ENCODE data around the gene HAS3. TPM values are rescaled to one million over a fixed set of nuclear protein-coding genes. Genes with fewer than 3 reads are reported as not detected.

Gene HAS3, protein sequence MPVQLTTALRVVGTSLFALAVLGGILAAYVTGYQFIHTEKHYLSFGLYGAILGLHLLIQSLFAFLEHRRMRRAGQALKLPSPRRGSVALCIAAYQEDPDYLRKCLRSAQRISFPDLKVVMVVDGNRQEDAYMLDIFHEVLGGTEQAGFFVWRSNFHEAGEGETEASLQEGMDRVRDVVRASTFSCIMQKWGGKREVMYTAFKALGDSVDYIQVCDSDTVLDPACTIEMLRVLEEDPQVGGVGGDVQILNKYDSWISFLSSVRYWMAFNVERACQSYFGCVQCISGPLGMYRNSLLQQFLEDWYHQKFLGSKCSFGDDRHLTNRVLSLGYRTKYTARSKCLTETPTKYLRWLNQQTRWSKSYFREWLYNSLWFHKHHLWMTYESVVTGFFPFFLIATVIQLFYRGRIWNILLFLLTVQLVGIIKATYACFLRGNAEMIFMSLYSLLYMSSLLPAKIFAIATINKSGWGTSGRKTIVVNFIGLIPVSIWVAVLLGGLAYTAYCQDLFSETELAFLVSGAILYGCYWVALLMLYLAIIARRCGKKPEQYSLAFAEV
- total RNA-seq (2014; rRNA removed) = 92.5 and 153 TPM in 2 replicates
- percentile 99 among the genes with signal in this experiment for Bru-seq, nascent RNA
- BruChase-seq, experiment 1, labeled RNA remaining after a 6-hour chase = percentile 98 among the genes with signal in this experiment
- percentile 100 among the genes with signal in this experiment for BruChase-seq, experiment 2, labeled RNA remaining after a 2-hour chase
- long read RNA-seq, transcript HAS3-203 (4 exons, 900 nt) = major isoform, 9 of 128 reads
- long read RNA-seq, partial matches to known transcripts = 15 of 128 reads
- long read RNA-seq, other reads (novel, unspliced or antisense) = 103 of 128 reads

DNA sequence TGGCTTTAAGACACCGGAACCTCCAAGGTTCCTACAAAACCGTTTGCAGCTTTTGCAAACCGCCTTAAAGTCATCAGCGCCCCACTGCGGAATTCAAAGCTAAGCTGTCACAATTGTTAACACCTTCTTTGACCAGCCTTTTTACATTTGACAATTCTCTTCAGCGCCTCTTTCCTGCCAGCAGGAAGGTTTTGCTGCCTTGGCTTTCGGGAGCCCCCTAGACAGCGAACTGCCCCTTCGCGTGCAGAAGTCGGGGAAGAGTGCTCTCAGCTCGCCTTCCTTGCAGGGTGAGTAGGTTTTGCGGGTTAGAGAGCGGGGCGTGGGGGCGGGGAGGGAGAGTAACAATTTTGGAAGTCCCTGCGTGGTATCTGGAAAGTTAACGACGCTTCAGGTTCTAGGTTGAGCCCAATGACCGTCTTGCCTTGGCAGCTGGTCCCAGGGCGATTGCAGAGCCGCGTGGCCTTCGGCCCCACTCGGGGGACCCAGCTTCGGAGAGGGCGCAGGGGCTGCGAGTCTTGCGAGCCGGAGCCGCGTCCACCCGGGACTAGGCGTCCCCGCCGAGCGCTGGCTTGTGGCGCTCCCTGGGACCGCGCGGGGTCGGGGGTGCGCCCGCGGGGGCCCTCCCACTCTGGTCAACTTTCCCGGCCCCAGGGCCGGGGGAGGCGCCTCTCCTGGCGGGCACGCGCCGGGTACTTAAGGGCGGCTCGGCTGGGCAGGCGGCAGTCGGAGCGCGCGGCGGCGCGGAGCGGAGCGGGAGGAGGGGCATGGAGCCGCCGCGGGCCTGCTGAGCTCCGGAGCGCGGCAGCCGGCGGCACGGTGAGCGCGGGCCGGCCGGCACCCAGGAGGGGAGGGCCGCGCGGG lies at the start of gene HAS3:
TSS of gene HAS3 (plus strand) at position 153 of the 861 bp plus-strand sequence. CDS start 3,743 bp downstream, outside the sequence.
- Histone ChIP-seq H3K9me3 (ENCODE audit: low read length) (no peaks in the 10 kb centered on the region), H3K27ac (ENCODE audit: low read length) (peak within 1 kb of the TSS; percentile 83), H3K36me3 (ENCODE audit: low read depth, low read length) (peaks cover 23% of the 10 kb centered on the region), H3F3A (ENCODE audit: low read length, unreplicated experiment) (peaks cover 6% of the 10 kb centered on the region), H3K4me2 (ENCODE audit: low read length) (peak within 1 kb of the TSS; percentile 97), H2AFZ (ENCODE audit: low read length) (peak within 1 kb of the TSS; percentile 71), H3K9ac (ENCODE audit: low read length) (peak within 1 kb of the TSS; percentile 92), H3K79me2 (ENCODE audit: low read length) (peaks cover 52% of the 10 kb centered on the region), H3K4me1 (ENCODE audit: insufficient read depth, low read length) (peaks cover 33% of the 10 kb centered on the region), H4K20me1 (ENCODE audit: low read length) (peaks cover 33% of the 10 kb centered on the region), H3K9me2 (replicated peaks; ENCODE audit: low read length) (no peaks in the 10 kb centered on the region), H3K4me3 (ENCODE audit: low read length) (peak within 1 kb of the TSS; percentile 98), H3K27me3 (ENCODE audit: low read length) (no peaks in the 10 kb centered on the region)
- ChIA-PET POLR2A (ENCODE audit: unreplicated experiment) (interaction anchor here (0.7 to 1.2 kb wide), 4 partner anchors 31 to 1179 kb away, joined by 3 to 5 read pairs (median 4); no protein-coding TSS in a partner anchor), CTCF (interaction anchor here (0.6 to 0.7 kb wide), 2 partner anchors 49 to 203 kb away, joined by 3 read pairs; no protein-coding TSS in a partner anchor)
- intact Hi-C loops (cut with micrococcal nuclease) = loop anchor here (1.0 to 2.0 kb wide), 4 partner anchors 32 to 258 kb away; no protein-coding TSS in a partner anchor
- DNase-seq (peak; percentile 75), ATAC-seq (peak; percentile 67)
- TF ChIP-seq EZH2phosphoT487 (IDR thresholded peaks at IDR 0.05; ENCODE audit: borderline replicate concordance, low read length) (no peak), EZH2 (IDR thresholded peaks at IDR 0.05; ENCODE audit: low read length, unreplicated experiment) (no peak)
- TF ChIP-seq, protein P1, sequence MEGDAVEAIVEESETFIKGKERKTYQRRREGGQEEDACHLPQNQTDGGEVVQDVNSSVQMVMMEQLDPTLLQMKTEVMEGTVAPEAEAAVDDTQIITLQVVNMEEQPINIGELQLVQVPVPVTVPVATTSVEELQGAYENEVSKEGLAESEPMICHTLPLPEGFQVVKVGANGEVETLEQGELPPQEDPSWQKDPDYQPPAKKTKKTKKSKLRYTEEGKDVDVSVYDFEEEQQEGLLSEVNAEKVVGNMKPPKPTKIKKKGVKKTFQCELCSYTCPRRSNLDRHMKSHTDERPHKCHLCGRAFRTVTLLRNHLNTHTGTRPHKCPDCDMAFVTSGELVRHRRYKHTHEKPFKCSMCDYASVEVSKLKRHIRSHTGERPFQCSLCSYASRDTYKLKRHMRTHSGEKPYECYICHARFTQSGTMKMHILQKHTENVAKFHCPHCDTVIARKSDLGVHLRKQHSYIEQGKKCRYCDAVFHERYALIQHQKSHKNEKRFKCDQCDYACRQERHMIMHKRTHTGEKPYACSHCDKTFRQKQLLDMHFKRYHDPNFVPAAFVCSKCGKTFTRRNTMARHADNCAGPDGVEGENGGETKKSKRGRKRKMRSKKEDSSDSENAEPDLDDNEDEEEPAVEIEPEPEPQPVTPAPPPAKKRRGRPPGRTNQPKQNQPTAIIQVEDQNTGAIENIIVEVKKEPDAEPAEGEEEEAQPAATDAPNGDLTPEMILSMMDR (conservative IDR thresholded peaks at IDR 0.05; ENCODE audit: low read depth, low read length) = peak; percentile 62
- TSS peak; percentile 90 for BruUV-seq (replicated peaks)

DNA sequence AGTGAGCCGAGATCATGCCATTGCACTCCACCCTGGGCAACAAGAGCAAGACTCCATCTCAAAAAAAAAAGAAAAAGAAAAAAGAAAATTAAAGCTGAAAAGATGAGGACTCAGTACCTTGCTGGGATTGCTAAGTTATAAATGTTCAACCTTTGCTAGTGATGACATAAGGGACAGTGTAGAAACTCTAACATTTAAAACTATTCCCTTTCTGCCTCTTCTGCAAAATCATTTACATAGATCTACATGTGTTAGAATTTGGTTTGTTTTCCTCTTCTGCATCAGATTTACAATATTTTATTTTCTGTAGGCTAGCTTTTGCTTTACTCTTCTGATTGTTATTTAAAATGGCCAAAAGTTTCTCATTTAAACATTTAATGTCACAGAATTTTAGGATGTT lies 49.5 kb upstream of the HAS3 start:
- no peak overlapping the region; the same call in 1 of the 2 replicates for H3K9ac ChIP-seq (ENCODE audit: low read length)
- no TSS peak for BruUV-seq (replicated peaks)
- H3K9me2 ChIP-seq (replicated peaks; ENCODE audit: low read length) = no peaks in the 10 kb centered on the region
- H3K4me2 ChIP-seq (ENCODE audit: low read length) = no peak overlapping the region
- TF ChIP-seq EZH2 (IDR thresholded peaks at IDR 0.05; ENCODE audit: low read length, unreplicated experiment) = no peak
- TF ChIP-seq EZH2phosphoT487 (IDR thresholded peaks at IDR 0.05; ENCODE audit: borderline replicate concordance, low read length) = no peak
- TF ChIP-seq, protein P1 (conservative IDR thresholded peaks at IDR 0.05; ENCODE audit: low read depth, low read length) = no peak
- peak overlapping the region; percentile 99 for H3K27ac ChIP-seq (ENCODE audit: low read length)
- H3K4me1 ChIP-seq (ENCODE audit: insufficient read depth, low read length) = peaks cover 29% of the 10 kb centered on the region
- H2AFZ ChIP-seq (ENCODE audit: low read length) = no peak overlapping the region
- H3K79me2 ChIP-seq (ENCODE audit: low read length) = no peaks in the 10 kb centered on the region
- no peaks in the 10 kb centered on the region for H3K9me3 ChIP-seq (ENCODE audit: low read length)
- H4K20me1 ChIP-seq (ENCODE audit: low read length) = no peaks in the 10 kb centered on the region
- no peak for DNase-seq
- CTCF ChIA-PET = no interaction called here
- H3F3A ChIP-seq (ENCODE audit: low read length, unreplicated experiment) = peaks cover 24% of the 10 kb centered on the region
- H3K4me3 ChIP-seq (ENCODE audit: low read length) = no peak overlapping the region
- no peaks in the 10 kb centered on the region for H3K27me3 ChIP-seq (ENCODE audit: low read length)
- H3K36me3 ChIP-seq (ENCODE audit: low read depth, low read length) = no peaks in the 10 kb centered on the region
- ATAC-seq = no peak
- POLR2A ChIA-PET (ENCODE audit: unreplicated experiment) = no interaction called here
- intact Hi-C loops (cut with micrococcal nuclease) = loop anchor here (2.0 to 5.0 kb wide), 2 partner anchors 39 to 61 kb away; no protein-coding TSS in a partner anchor

Measured in PC-3 (cell line).